NCI-H1930 (cell line): ENCODE results near the gene EGF.

Source experiments
- DNase-seq, 2 experiments: peaks; one replicate each; lab custom pipeline; 2025; lab: John Stamatoyannopoulos, UW

EGF gene

DNA sequence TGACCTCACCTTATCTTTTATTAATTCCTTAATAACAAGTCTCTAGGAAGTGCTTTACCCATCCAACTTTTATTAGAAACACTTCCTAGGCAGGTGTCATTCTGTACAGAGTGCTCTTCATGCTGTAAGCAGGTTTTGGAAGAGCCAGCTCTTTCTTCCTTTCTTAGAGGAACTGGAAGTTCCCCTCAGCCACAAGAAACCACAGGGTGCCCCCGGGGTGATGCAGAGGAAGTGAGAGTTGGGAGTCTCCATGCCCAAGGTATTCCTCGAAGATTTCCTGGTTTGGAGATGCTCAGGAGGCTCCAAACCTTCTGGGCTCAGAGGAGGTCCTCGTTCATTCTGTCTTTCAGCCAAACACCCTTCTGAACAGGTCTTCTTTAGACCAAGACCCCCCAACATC lies 83.8 kb downstream of the EGF start:
- no peak for DNase-seq

- DNase-seq: peak in 1 of 2 experiments; percentile 24
Measured at GRCh38 chr4:109998867-109999584, 86.3 kb downstream of the EGF start.

GRCh38 chr4:109999585-109999912 lies 86.9 kb downstream of the EGF start:
- no peak for DNase-seq

- no peak for DNase-seq
Measured at GRCh38 chr4:110002326-110002725, 89.6 kb downstream of the EGF start.

- DNase-seq: no peak
Measured at GRCh38 chr4:110003401-110004187, 90.9 kb downstream of the EGF start.

- no peak for DNase-seq
Measured at GRCh38 chr4:110004556-110004955, 91.9 kb downstream of the EGF start.

DNA sequence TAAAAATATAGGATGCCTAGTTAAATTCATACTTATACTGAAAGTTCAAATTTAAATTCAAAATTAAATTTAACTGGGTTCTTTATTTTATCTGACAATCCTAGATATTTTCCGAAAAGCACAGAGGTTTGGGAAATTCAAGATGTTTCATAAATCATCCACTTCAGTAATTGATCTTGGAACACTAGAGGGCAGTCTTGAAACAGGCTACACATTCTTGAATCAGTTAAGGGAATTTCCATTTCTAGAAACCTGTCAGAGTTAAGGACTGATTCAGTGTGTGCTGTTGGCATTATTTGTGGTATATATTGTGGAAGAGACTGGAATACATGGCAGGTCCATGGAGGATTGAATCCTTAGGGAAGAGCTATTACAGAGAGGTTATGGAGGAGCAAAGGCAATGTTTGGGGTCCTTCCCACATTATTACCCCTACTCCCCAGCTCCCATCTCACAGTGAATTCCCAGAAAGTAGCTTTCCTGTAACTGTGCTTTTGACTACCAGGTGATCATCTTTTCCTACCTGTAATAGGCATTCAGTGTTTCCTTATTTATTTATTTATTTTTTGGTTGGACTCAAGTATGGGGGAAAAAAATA lies 92.9 kb downstream of the EGF start:
- peak in 1 of 2 experiments; percentile 27 for DNase-seq

GRCh38 chr4:110007217-110007616 lies 94.5 kb downstream of the EGF start:
- no peak for DNase-seq

- no peak for DNase-seq
Measured at GRCh38 chr4:110008540-110008939, 95.9 kb downstream of the EGF start.

DNA sequence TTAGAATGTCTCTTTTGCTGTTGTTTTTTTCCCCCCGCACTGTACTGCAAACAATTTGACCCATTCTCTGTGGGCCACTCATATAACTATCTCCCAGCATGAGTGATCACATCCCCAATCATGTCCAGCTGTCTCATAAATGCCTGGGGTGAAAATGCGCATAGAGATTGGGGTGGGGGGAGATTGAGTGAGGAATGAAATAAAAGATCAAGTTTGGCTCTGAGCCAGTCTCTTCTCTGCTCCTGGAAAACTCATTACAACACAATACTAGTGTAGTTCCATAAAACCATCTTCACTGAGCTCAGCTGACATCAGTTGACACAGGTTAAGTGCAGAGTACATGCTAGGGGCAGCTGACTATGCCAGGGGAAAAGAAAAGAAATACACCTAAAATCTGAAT lies 96.9 kb downstream of the EGF start:
- no peak for DNase-seq

GRCh38 chr4:110010797-110011196 lies 98.1 kb downstream of the EGF start:
- no peak for DNase-seq

DNA sequence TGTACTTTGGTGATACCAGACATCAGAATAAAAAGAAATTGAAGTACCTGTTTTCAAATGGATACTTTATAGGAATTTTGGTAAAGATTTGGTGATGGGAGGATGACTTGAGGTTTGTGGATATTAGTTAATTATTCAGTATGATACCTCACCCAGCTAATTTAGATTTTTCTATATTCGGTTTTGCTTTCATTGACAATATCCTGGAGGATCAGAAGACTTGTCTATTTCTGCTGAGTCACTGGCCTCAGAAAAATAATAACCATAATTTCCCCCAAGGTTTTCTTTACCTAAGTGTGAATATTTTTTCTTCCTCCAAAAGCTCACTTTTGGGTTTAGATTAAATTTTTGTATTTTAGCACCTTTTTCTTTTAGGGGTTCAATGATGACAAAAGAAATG lies 100.2 kb downstream of the EGF start:
- no peak for DNase-seq

DNA sequence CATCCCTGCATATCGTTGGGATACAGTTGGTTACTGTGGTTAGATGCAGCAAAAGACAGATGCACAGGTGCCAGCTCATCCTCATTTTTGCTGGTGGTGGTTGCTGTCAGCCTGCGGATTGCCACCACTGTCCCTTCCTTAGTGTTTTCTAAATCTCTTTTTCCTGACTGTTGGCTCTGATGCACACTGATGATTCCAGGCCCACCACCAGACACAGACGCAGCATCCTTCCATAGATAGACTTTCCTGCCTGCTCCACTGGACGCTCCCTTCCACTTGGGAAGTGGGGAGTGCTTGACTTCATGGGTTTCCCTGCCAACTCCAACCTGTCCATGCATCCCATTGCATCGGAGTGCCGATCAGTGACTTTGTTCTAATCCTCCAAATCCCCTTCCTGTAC lies 101.5 kb downstream of the EGF start:
- DNase-seq: no peak

GRCh38 chr4:110019153-110019552 lies 106.5 kb downstream of the EGF start:
- DNase-seq: no peak

DNA sequence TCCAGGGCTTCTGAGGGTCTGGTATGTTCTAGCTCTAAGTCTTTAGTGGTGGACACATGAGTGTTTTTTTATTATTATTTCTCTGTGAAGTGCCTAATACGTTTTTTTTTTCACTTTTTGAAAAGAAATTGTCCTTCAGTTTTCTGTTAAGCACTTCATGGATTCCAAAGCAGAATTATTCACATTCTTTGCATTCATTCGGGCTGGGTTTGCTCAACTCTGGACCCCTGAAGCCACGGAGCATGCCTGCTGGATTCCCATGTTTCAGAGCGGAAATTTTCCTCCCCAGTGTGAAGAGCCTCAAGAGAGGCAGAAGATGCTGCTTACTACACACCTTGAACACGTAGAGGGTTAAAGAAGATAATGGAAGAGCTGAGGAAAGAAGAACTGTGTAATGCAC lies 107.5 kb downstream of the EGF start:
- DNase-seq: no peak

- no peak for DNase-seq
Measured at GRCh38 chr4:110020646-110021443, 108.2 kb downstream of the EGF start.

GRCh38 chr4:110022457-110022856 lies 109.8 kb downstream of the EGF start:
- no peak for DNase-seq

- no peak for DNase-seq
Measured at GRCh38 chr4:110025056-110025455, 112.4 kb downstream of the EGF start.

- no peak for DNase-seq
Measured at GRCh38 chr4:110025718-110026117, 113.0 kb downstream of the EGF start.

GRCh38 chr4:110032603-110033002 lies 119.9 kb downstream of the EGF start:
- DNase-seq: no peak

GRCh38 chr4:110033355-110034025 lies 120.8 kb downstream of the EGF start:
- no peak for DNase-seq

GRCh38 chr4:110034026-110034393 lies 121.3 kb downstream of the EGF start:
- DNase-seq: no peak
